OCI-LY3 (cell line): ENCODE results near the gene CLEC14A.

Source experiments
- EZH2phosphoT487 ChIP-seq: fragments of 200-600 bp; shearing (Covaris generic); IDR thresholded peaks from 2 replicates; pipeline ENCODE4 v1.6.1; 2018; ENCODE audit warnings: antibody characterized with exemption, mixed run types, low read depth
- TF ChIP-seq, protein P1 (sequence below): fragments of 200-600, 300-600 bp; sonication (generic); IDR thresholded peaks from 2 replicates; pipeline ENCODE4 v1.5.1; 2014; ENCODE audit warnings: antibody characterized with exemption, low read length, low read depth

DNA sequence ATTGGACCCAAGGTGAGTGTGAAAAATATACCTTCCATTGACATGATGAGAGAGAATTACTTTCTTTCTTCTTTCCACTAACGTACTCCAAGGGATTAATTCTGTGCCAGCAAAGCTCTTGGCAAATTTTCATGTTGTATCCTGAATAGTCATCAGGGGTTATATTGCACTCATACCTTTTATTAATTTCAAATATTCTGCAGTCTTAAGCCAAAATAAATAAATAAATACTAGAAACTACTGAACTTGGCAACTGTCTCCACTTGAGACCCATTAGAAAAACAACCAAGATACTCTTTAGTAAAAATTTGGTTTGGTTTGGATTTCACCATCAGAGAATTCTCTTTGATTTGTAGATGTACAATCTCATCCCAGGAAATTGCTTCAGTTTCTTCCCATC is 22.1 kb upstream of the CLEC14A start:
- TF ChIP-seq, protein P1, sequence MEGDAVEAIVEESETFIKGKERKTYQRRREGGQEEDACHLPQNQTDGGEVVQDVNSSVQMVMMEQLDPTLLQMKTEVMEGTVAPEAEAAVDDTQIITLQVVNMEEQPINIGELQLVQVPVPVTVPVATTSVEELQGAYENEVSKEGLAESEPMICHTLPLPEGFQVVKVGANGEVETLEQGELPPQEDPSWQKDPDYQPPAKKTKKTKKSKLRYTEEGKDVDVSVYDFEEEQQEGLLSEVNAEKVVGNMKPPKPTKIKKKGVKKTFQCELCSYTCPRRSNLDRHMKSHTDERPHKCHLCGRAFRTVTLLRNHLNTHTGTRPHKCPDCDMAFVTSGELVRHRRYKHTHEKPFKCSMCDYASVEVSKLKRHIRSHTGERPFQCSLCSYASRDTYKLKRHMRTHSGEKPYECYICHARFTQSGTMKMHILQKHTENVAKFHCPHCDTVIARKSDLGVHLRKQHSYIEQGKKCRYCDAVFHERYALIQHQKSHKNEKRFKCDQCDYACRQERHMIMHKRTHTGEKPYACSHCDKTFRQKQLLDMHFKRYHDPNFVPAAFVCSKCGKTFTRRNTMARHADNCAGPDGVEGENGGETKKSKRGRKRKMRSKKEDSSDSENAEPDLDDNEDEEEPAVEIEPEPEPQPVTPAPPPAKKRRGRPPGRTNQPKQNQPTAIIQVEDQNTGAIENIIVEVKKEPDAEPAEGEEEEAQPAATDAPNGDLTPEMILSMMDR: no peak
- no peak for TF ChIP-seq EZH2phosphoT487
